Trophoblast cell (in vitro differentiated cells and primary cell): ENCODE results near the gene PFDN1.

ENCODE experiments used
- DNase-seq, 2 donors: peaks; one replicate each; pipeline ENCODE4 v3.0.0-alpha.2; 2016
- H2AFZ ChIP-seq: 2 replicates; pipeline ENCODE4 v1.6.1; 2013; ENCODE audit warnings: low read length, moderate library complexity, mild to moderate bottlenecking; ENCODE audit not compliant: insufficient read depth, poor library complexity
- H2AK5ac ChIP-seq: 2 replicates; pipeline ENCODE4 v1.6.1; 2013; ENCODE audit warnings: mild to moderate bottlenecking, low read length
- H2BK120ac ChIP-seq: 2 replicates; pipeline ENCODE4 v1.6.1; 2013; ENCODE audit warnings: low read length, mild to moderate bottlenecking, moderate library complexity; ENCODE audit not compliant: insufficient read depth, poor library complexity
- H2BK12ac ChIP-seq: 2 replicates; pipeline ENCODE4 v1.6.1; 2013; ENCODE audit warnings: mild to moderate bottlenecking, low read length, moderate library complexity
- H2BK5ac ChIP-seq: 2 replicates; pipeline ENCODE4 v1.6.1; 2013; ENCODE audit warnings: low read length, low read depth, moderate library complexity, mild to moderate bottlenecking; ENCODE audit not compliant: poor library complexity
- H3K14ac ChIP-seq: 2 replicates; pipeline ENCODE4 v1.6.1; 2013; ENCODE audit warnings: mild to moderate bottlenecking, low read length
- H3K18ac ChIP-seq: 2 replicates; pipeline ENCODE4 v1.6.1; 2013; ENCODE audit warnings: mild to moderate bottlenecking, low read length
- H3K23ac ChIP-seq: 2 replicates; pipeline ENCODE4 v1.6.1; 2013; ENCODE audit warnings: low read length
- H3K27ac ChIP-seq: 2 replicates; pipeline ENCODE4 v1.5.1; 2013; ENCODE audit warnings: low read depth, mild to moderate bottlenecking, inconsistent platforms, low read length, moderate library complexity
- H3K27me3 ChIP-seq: 2 replicates; pipeline ENCODE4 v1.6.1; 2013; ENCODE audit warnings: inconsistent platforms, mild to moderate bottlenecking, low read length, moderate library complexity; ENCODE audit not compliant: insufficient read depth
- H3K36me3 ChIP-seq, 2 experiments: 1 replicate in 1 of 2; 2 replicates in 1 of 2; pipeline ENCODE4 v1.6.1; 2013; ENCODE audit warnings: low read length in 2 of 2, mild to moderate bottlenecking in 2 of 2, moderate library complexity in 1 of 2; ENCODE audit not compliant: insufficient read depth in 2 of 2, control insufficient read depth in 1 of 2
- H3K4ac ChIP-seq: 2 replicates; pipeline ENCODE4 v1.6.1; 2013; ENCODE audit warnings: low read depth, mild to moderate bottlenecking, low read length, moderate library complexity
- H3K4me1 ChIP-seq, 2 experiments: 1 replicate in 1 of 2; 2 replicates in 1 of 2; pipeline ENCODE4 v1.6.1; 2013; ENCODE audit warnings: low read length in 2 of 2, mild to moderate bottlenecking in 2 of 2, moderate library complexity in 1 of 2; ENCODE audit not compliant: insufficient read depth in 2 of 2, control insufficient read depth in 1 of 2
- H3K4me2 ChIP-seq: 2 replicates; pipeline ENCODE4 v1.6.1; 2013; ENCODE audit warnings: inconsistent platforms, mild to moderate bottlenecking, low read length, moderate library complexity
- H3K4me3 ChIP-seq: 2 replicates; pipeline ENCODE4 v1.5.1; 2013; ENCODE audit warnings: mild to moderate bottlenecking, low read depth, low read length, inconsistent platforms
- H3K79me1 ChIP-seq: one replicate; pipeline ENCODE4 v1.6.1; 2013; ENCODE audit warnings: low read length
- H3K79me2 ChIP-seq: 2 replicates; pipeline ENCODE4 v1.6.1; 2013; ENCODE audit warnings: low read length, mild to moderate bottlenecking; ENCODE audit not compliant: control insufficient read depth, insufficient read depth, poor library complexity
- H3K9ac ChIP-seq: 2 replicates; pipeline ENCODE4 v1.6.1; 2013; ENCODE audit warnings: mild to moderate bottlenecking, low read length
- H3K9me3 ChIP-seq: 2 replicates; pipeline ENCODE4 v1.6.1; 2013; ENCODE audit warnings: low read depth, mild to moderate bottlenecking, control low read depth, inconsistent platforms, low read length; ENCODE audit not compliant: insufficient read depth
- H4K12ac ChIP-seq: 2 replicates; pipeline ENCODE4 v1.6.1; 2013; ENCODE audit warnings: low read depth, mild to moderate bottlenecking, low read length, moderate library complexity
- H4K8ac ChIP-seq: 2 replicates; pipeline ENCODE4 v1.6.1; 2013; ENCODE audit warnings: low read depth, mild to moderate bottlenecking, low read length, moderate library complexity
- H4K91ac ChIP-seq: one replicate; pipeline ENCODE4 v1.6.1; 2013; ENCODE audit warnings: low read depth, mild to moderate bottlenecking, low read length, moderate library complexity
- WGBS: extraction: QIAGEN DNeasy Blood & Tissue Kit; methylation state at CpG from one replicate; pipeline ENCODE4 v1.1.7; 2013; ENCODE audit warnings: missing lambda C conversion rate; ENCODE audit not compliant: insufficient read length, insufficient coverage; ENCODE audit errors: extremely low coverage; 5-methylcytosine and 5-hydroxymethylcytosine counted together

PFDN1 gene

DNA sequence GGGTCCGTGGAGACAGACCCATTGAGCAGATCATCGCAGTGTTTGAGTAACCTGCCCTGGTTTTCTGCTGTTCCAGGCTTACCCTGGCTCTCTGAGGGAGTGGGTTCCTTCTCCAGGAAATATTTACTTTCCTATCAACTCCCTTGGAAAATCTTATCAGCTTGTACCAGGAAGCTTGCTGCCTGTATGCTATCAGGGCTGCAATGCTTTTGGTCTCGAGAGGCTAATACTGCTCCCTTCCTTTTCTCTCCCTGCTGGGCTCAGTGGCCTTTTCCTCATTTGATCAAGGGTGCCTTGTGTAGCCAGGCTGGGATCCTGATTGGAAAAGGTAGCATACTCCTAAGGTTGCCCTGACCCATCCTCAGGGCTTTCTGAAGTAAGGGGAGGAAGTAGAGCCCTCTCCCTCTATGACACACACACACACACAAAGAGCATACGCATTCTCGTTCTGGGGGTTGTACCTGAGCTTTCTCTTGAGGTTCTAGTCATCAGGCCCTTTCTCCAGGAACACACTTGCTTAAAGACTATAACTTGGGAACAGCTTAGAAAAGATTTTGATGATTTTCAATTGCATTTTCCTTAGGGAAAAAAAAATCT, 86.3 kb downstream of the PFDN1 start:
- H2AK5ac ChIP-seq, result no peak overlapping the region
- DNase-seq, result no peak
- H3K9ac ChIP-seq, result no peak overlapping the region
- H4K91ac ChIP-seq, result no peak overlapping the region
- H3K27me3 ChIP-seq, result no peaks in the 10 kb centered on the region
- H3K4ac ChIP-seq, result no peak overlapping the region
- no peak overlapping the region for H2AFZ ChIP-seq
- whole genome bisulfite sequencing, result no CpG with 5 or more reads among the region's 5 CpGs
- H2BK120ac ChIP-seq, result no peak overlapping the region
- no peak overlapping the region for H3K14ac ChIP-seq
- H3K9me3 ChIP-seq, result no peaks in the 10 kb centered on the region
- H3K4me1 ChIP-seq, result no peaks in the 10 kb centered on the region
- no peak overlapping the region for H3K4me2 ChIP-seq
- H3K36me3 ChIP-seq, result no peaks in the 10 kb centered on the region
- H4K12ac ChIP-seq, result no peak overlapping the region
- no peak overlapping the region for H2BK12ac ChIP-seq
- no peak overlapping the region for H3K23ac ChIP-seq
- no peak overlapping the region for H2BK5ac ChIP-seq
- no peak overlapping the region for H3K27ac ChIP-seq
- H3K18ac ChIP-seq, result no peak overlapping the region
- H4K8ac ChIP-seq, result no peak overlapping the region
- H3K79me1 ChIP-seq, result no peaks in the 10 kb centered on the region
- H3K4me3 ChIP-seq, result no peak overlapping the region
- no peaks in the 10 kb centered on the region for H3K79me2 ChIP-seq

DNA sequence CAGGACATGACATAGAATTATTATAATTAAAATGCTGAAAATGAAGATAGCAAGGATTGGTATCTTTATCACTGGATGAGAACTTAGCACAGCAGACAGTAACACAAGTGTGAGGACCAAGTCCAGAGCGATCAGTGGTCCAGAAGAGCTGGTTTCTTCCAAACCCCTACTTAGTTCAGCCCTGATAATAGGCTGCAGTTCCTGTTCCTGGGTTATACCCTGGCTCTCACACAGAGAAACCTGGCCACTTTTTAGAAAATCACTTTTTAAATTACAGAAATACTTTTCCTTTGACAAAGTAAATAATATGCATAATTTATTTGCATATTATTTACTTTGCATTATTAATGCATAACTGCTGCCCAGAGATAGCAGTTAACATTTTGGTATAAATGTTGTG, 87.6 kb downstream of the PFDN1 start:
- no peak overlapping the region for H3K23ac ChIP-seq
- no peak overlapping the region for H2BK120ac ChIP-seq
- H3K4me2 ChIP-seq, result no peak overlapping the region
- H4K91ac ChIP-seq, result no peak overlapping the region
- H2AFZ ChIP-seq, result no peak overlapping the region
- H3K9me3 ChIP-seq, result no peaks in the 10 kb centered on the region
- no peaks in the 10 kb centered on the region for H3K4me1 ChIP-seq
- H2AK5ac ChIP-seq, result no peak overlapping the region
- no CpG with 5 or more reads among the region's 1 CpG for WGBS
- H3K36me3 ChIP-seq, result no peaks in the 10 kb centered on the region
- DNase-seq, result no peak
- H3K9ac ChIP-seq, result no peak overlapping the region
- H3K79me1 ChIP-seq, result no peaks in the 10 kb centered on the region
- H3K18ac ChIP-seq, result no peak overlapping the region
- H3K27me3 ChIP-seq, result no peaks in the 10 kb centered on the region
- no peak overlapping the region for H3K14ac ChIP-seq
- no peak overlapping the region for H3K4ac ChIP-seq
- H4K8ac ChIP-seq, result no peak overlapping the region
- H3K79me2 ChIP-seq, result no peaks in the 10 kb centered on the region
- H2BK5ac ChIP-seq, result no peak overlapping the region
- no peak overlapping the region for H2BK12ac ChIP-seq
- H3K4me3 ChIP-seq, result no peak overlapping the region
- no peak overlapping the region for H4K12ac ChIP-seq
- H3K27ac ChIP-seq, result no peak overlapping the region

DNA sequence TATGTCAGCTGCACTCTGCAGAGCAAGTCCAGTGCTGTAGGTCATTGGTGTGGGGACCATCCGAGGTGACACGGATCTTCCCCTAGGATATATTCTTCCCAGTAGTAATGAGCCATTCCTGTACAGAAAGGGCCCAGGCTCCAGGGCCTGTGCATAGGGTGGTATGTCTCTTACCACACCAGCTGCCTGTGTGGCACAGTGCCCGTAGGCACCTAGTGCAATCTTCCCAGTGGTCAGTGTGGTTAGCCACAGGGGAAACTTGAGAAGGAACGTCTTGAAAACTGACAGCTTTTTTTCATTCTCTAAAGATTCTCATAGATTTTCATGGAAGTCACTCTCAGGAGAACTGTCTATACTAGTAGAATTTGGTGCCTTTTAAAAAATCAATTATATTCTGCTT, 88.1 kb downstream of the PFDN1 start:
- Histone ChIP-seq H4K8ac (no peak overlapping the region), H3K4me2 (no peak overlapping the region), H3K79me2 (no peaks in the 10 kb centered on the region), H2BK12ac (no peak overlapping the region), H3K4ac (no peak overlapping the region), H4K91ac (no peak overlapping the region), H3K27me3 (no peaks in the 10 kb centered on the region), H4K12ac (no peak overlapping the region), H3K4me3 (no peak overlapping the region), H3K9me3 (no peaks in the 10 kb centered on the region), H3K18ac (no peak overlapping the region), H3K36me3 (no peaks in the 10 kb centered on the region), H2AFZ (no peak overlapping the region), H2BK120ac (no peak overlapping the region), H3K14ac (no peak overlapping the region), H3K79me1 (no peaks in the 10 kb centered on the region), H2AK5ac (no peak overlapping the region), H3K27ac (no peak overlapping the region), H3K9ac (no peak overlapping the region), H3K4me1 (no peaks in the 10 kb centered on the region), H2BK5ac (no peak overlapping the region), H3K23ac (no peak overlapping the region)
- no CpG with 5 or more reads among the region's 4 CpGs for WGBS
- DNase-seq, result no peak

DNA sequence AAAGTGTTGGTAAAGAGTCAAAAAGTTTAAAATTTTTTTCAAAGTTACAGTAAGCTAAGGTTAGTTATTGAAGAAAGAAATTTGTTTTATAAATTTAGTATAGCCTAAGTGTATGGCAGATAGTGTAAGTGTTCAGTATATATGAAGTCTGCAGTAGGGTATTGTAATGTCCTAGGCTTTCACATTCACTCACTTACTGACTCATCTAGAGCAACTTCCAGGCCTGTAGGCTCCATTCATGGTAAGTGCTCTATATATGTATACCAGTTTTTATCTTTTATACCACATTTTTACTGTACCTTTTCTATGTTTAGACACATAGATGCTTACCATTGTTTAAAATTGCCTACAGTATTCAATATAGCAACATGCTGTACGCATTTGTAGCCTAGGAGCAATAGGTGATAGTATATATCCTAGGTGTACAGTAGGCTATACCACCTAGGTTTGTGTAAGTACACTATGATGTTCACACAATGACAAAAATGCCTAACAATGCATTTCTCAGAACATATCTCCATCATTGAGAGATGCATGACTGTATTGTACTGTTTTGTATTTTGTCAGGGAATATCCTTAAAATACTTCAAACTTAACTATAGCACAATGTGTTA, 89.4 kb downstream of the PFDN1 start:
- Histone ChIP-seq H3K4me3 (no peak overlapping the region), H3K27me3 (no peaks in the 10 kb centered on the region), H3K14ac (no peak overlapping the region), H2AK5ac (no peak overlapping the region), H3K9ac (no peak overlapping the region), H4K8ac (no peak overlapping the region), H2BK120ac (no peak overlapping the region), H2AFZ (no peak overlapping the region), H3K23ac (no peak overlapping the region), H2BK5ac (no peak overlapping the region), H3K4ac (no peak overlapping the region), H4K91ac (no peak overlapping the region), H3K79me1 (no peaks in the 10 kb centered on the region), H3K4me2 (no peak overlapping the region), H4K12ac (no peak overlapping the region), H3K79me2 (no peaks in the 10 kb centered on the region), H3K36me3 (no peaks in the 10 kb centered on the region), H3K4me1 (no peaks in the 10 kb centered on the region), H3K18ac (no peak overlapping the region), H2BK12ac (no peak overlapping the region), H3K9me3 (no peaks in the 10 kb centered on the region), H3K27ac (no peak overlapping the region)
- DNase-seq, result no peak
- WGBS, result no CpG with 5 or more reads among the region's 1 CpG
